Liver (tissue), 10 donors: ENCODE measurements around the gene ROPN1B. TPM values are rescaled to one million over a fixed set of nuclear protein-coding genes. Genes with fewer than 3 reads are reported as not detected.

Experiments used
- DNase-seq: peaks from one replicate; pipeline ENCODE4 v3.0.0-alpha.2; 2017; ENCODE audit warnings: low spot score
- H3K27ac ChIP-seq, 2 donors: one replicate each; pipeline ENCODE4 v1.7.0; 2013; ENCODE audit warnings: inconsistent platforms in 2 of 2, low read length in 2 of 2, control low read depth in 1 of 2, low read depth in 1 of 2, mild to moderate bottlenecking in 1 of 2
- H3K27me3 ChIP-seq, 4 donors: one replicate each; pipeline versions ENCODE4 v1.6.1 to v1.7.0; 2013; ENCODE audit warnings: low read length in 3 of 4, inconsistent platforms in 1 of 4, mild to moderate bottlenecking in 1 of 4, moderate library complexity in 1 of 4; ENCODE audit not compliant: control insufficient read depth in 4 of 4, insufficient read depth in 4 of 4
- H3K36me3 ChIP-seq, 4 donors: one replicate each; pipeline versions ENCODE4 v1.6.1 to v1.7.0; 2013; ENCODE audit warnings: low read length in 3 of 4, mild to moderate bottlenecking in 3 of 4, low read depth in 1 of 4, moderate library complexity in 1 of 4; ENCODE audit not compliant: control insufficient read depth in 4 of 4, insufficient read depth in 3 of 4
- H3K4me1 ChIP-seq, 4 donors: one replicate each; pipeline versions ENCODE4 v1.6.1 to v1.7.0; 2013; ENCODE audit warnings: low read length in 3 of 4, mild to moderate bottlenecking in 3 of 4, moderate library complexity in 1 of 4; ENCODE audit not compliant: control insufficient read depth in 4 of 4, insufficient read depth in 4 of 4
- H3K4me3 ChIP-seq, 3 donors: one replicate each; pipeline versions ENCODE4 v1.6.1 to v1.7.0; 2013; ENCODE audit warnings: low read length in 3 of 3, control low read depth in 1 of 3, low read depth in 1 of 3, mild to moderate bottlenecking in 1 of 3
- H3K9ac ChIP-seq, 2 donors: one replicate each; pipeline ENCODE4 v1.7.0; 2013; ENCODE audit warnings: low read length in 2 of 2, mild to moderate bottlenecking in 2 of 2, moderate library complexity in 2 of 2, control low read depth in 1 of 2, low read depth in 1 of 2
- H3K9me3 ChIP-seq, 4 donors: one replicate each; pipeline versions ENCODE4 v1.6.1 to v1.7.0; 2013; ENCODE audit warnings: low read length in 3 of 4; ENCODE audit not compliant: control insufficient read depth in 4 of 4
- ATF3 ChIP-seq: IDR thresholded peaks from 2 replicates; pipeline ENCODE4 v1.6.1; 2016; ENCODE audit warnings: antibody characterized with exemption
- EGR1 ChIP-seq, 2 donors: IDR thresholded peaks; 2 replicates each; pipeline ENCODE4 v1.6.1; 2016 to 2018; ENCODE audit warnings: antibody characterized with exemption in 2 of 2, low read depth in 2 of 2
- GABPA ChIP-seq, 2 donors: IDR thresholded peaks in 1 of 2; conservative IDR thresholded peaks in 1 of 2; 2 replicates each; pipeline ENCODE4 v1.6.1; 2016; ENCODE audit warnings: antibody characterized with exemption in 2 of 2, mild to moderate bottlenecking in 1 of 2, moderate library complexity in 1 of 2
- HNF4A ChIP-seq, 2 donors: conservative IDR thresholded peaks; 2 replicates each; pipeline ENCODE4 v1.6.1; 2016; ENCODE audit warnings: antibody characterized with exemption in 2 of 2, mild to moderate bottlenecking in 2 of 2
- NR2F2 ChIP-seq: IDR thresholded peaks from 2 replicates; pipeline ENCODE4 v1.6.1; 2016; ENCODE audit warnings: antibody characterized with exemption
- RAD21 ChIP-seq, 2 donors: IDR thresholded peaks; 2 replicates each; pipeline ENCODE4 v1.6.1; 2016; ENCODE audit warnings: antibody characterized with exemption in 2 of 2, mild to moderate bottlenecking in 2 of 2
- REST ChIP-seq: IDR thresholded peaks from 2 replicates; pipeline ENCODE4 v1.6.1; 2016; ENCODE audit warnings: antibody characterized with exemption, mild to moderate bottlenecking
- WGBS: extraction: QIAGEN DNeasy Blood & Tissue Kit; methylation state at CpG from one replicate; pipeline ENCODE4 v1.1.7; 2013; 5-methylcytosine and 5-hydroxymethylcytosine counted together
- polyA plus RNA-seq, 2 donors: library from polyadenylated mRNA; stranded (reverse) in 1 of 2; unstranded in 1 of 2; fragments of 200-250 nt in 1 of 2; fragments of >200 nt in 1 of 2; fragmentation: Nextera tagmentation in 1 of 2; extraction: Ambion mirVana in 1 of 2; gene quantifications; one replicate each; pipeline versions ENCODE4 v1.2.1 to v1.2.3, GENCODE V29; 2013 to 2015
- small RNA-seq: library from RNA; depleted of rRNA; stranded (forward); fragments of <200 nt; gene quantifications from one replicate; pipeline ENCODE3, GENCODE V24; 2014
- total RNA-seq, 2 donors: library from RNA; depleted of rRNA; stranded (reverse); fragments of >200 nt; gene quantifications; one replicate each; pipeline ENCODE4 v1.2.3, GENCODE V29; 2014
- donor health status: healthy.
- donor health status: healthy.
- donor health status: healthy.
- donor health status: healthy.
- donor health status: healthy.

ROPN1B gene
- total and polyA plus RNA-seq, 4 donors = 0.69 to 0.84 (median 0.72) TPM; not detected in 1

- Histone ChIP-seq H3K27me3 (no peaks in the 10 kb centered on the region), H3K4me3 (no peak overlapping the region), H3K27ac (no peak overlapping the region), H3K36me3 (peaks cover 0 to 2% (median 0%) of the 10 kb centered on the region in 4 donors), H3K4me1 (no peaks in the 10 kb centered on the region), H3K9ac (no peak overlapping the region), H3K9me3 (peaks cover 0 to 7% (median 0%) of the 10 kb centered on the region in 4 donors)
- 91% methylated on average over 9 of the region's 9 CpGs for WGBS
- DNase-seq = peak; percentile 20
- TF ChIP-seq HNF4A (conservative IDR thresholded peaks at IDR 0.05) (no peak), EGR1 (IDR thresholded peaks at IDR 0.05; ENCODE audit: low read depth in 2 of 2) (no peak), ATF3 (no peak), GABPA (IDR thresholded peaks at IDR 0.05 in 1 of 2, conservative IDR thresholded peaks at IDR 0.05 in 1 of 2) (no peak), RAD21 (IDR thresholded peaks at IDR 0.05) (no peak), REST (no peak), NR2F2 (no peak)
Observed at GRCh38 chr3:126031981-126032471, 63.0 kb downstream of the ROPN1B start.

Small RNA genes lying within 50 kb of the gene (small RNA-seq; reads per million reads assigned to genes)
- gene AC092903.1 = not detected

Other genes starting within 250 kb of the ROPN1B start
- gene SLC41A3, start 114.9 kb downstream of the ROPN1B start, total RNA-seq = 10 to 100 TPM; 14.2 to 19.8 TPM
- gene SLC41A3, start 114.9 kb downstream of the ROPN1B start, polyA plus RNA-seq = 10 to 100 TPM in 1 of 2 donors, 1 to 10 TPM in 1; 9.3 to 11.2 TPM
- gene ALDH1L1, start 211.4 kb downstream of the ROPN1B start, total RNA-seq = 100 to 1,000 TPM in 1 of 2 donors, 10 to 100 TPM in 1; 46.7 to 189 TPM
- 100 to 1,000 TPM; 105 to 234 TPM for gene ALDH1L1, start 211.4 kb downstream of the ROPN1B start, polyA plus RNA-seq